HG02798 (cell line): ENCODE measurements around the gene CD248.
"Not testable (repeated sequence)": the region's sequence is repeated elsewhere in the genome, so short reads cannot be mapped to it uniquely, and the experiment has no call there.

Experiments
- ATAC-seq: cut with Tn5 transposase; IDR thresholded peaks from one replicate; pipeline ENCODE4 v1.9.1; 2021; ENCODE audit warnings: mild to moderate bottlenecking; ENCODE audit not compliant: unreplicated experiment, poor library complexity

CD248 gene

GRCh38 chr11:66329165-66329673, 12.4 kb upstream of the CD248 start:
- no peak for ATAC-seq

- peak; percentile 74 for ATAC-seq
These were observed 11.7 kb upstream of the CD248 start for GRCh38 chr11:66328302-66329144.

GRCh38 chr11:66328031-66328301, 11.1 kb upstream of the CD248 start:
- no peak for ATAC-seq

GRCh38 chr11:66327171-66328030, 10.6 kb upstream of the CD248 start:
- no peak for ATAC-seq

- ATAC-seq: no peak
These were observed 9.6 kb upstream of the CD248 start for GRCh38 chr11:66326261-66327111.

GRCh38 chr11:66325263-66325671, 8.4 kb upstream of the CD248 start:
- ATAC-seq: no peak

- no peak for ATAC-seq
These were observed 7.8 kb upstream of the CD248 start for GRCh38 chr11:66324664-66325063.

- ATAC-seq: no peak
These were observed 6.8 kb upstream of the CD248 start for GRCh38 chr11:66323684-66324083.

- no peak for ATAC-seq
These were observed 6.0 kb upstream of the CD248 start for GRCh38 chr11:66322732-66323427.

GRCh38 chr11:66321606-66322005, 4.8 kb upstream of the CD248 start:
- no peak for ATAC-seq

GRCh38 chr11:66320748-66321147, 3.9 kb upstream of the CD248 start:
- ATAC-seq: not testable (repeated sequence)

GRCh38 chr11:66320289-66320688, 3.4 kb upstream of the CD248 start:
- ATAC-seq: not testable (repeated sequence)

- ATAC-seq: no peak
These were observed 1.7 kb upstream of the CD248 start for GRCh38 chr11:66318600-66318970.

GRCh38 chr11:66317723-66318599, 1.1 kb upstream of the CD248 start:
- ATAC-seq: no peak

- no peak for ATAC-seq
These were observed 478 bp upstream of the CD248 start for GRCh38 chr11:66317322-66317722.

GRCh38 chr11:66315921-66316811, 678 bp downstream of the CD248 start:
- ATAC-seq: no peak

GRCh38 chr11:66315498-66315885, 1.4 kb downstream of the CD248 start:
- no peak for ATAC-seq
